Peyer's patch (tissue), 4 donors: ENCODE measurements around the gene LURAP1L.

Source experiments
- CTCF ChIP-seq, 6 experiments: fragments of 450-650 bp in 4 of 6; fragments of 200-600 bp in 2 of 6; sonication (generic) in 1 of 6; IDR thresholded peaks; one replicate each; pipeline ENCODE4 v1.5.1; 2017 to 2019; ENCODE audit warnings: antibody characterized with exemption in 6 of 6, mild to moderate bottlenecking in 3 of 6, moderate library complexity in 1 of 6
- POLR2A ChIP-seq, 2 donors: fragments of 450-650 bp; IDR thresholded peaks; one replicate each; pipeline ENCODE4 v1.5.1; 2017; ENCODE audit warnings: antibody characterized with exemption in 2 of 2, mild to moderate bottlenecking in 2 of 2, moderate library complexity in 2 of 2

- TF ChIP-seq CTCF (IDR thresholded peaks at IDR 0.05), result no peak
- no peak for TF ChIP-seq POLR2A (IDR thresholded peaks at IDR 0.05)
Measured at GRCh38 chr9:12783767-12784460, 9.1 kb downstream of the LURAP1L start.
